GM19099 (cell line): ENCODE results near the gene CCDC102B.

ENCODE experiments used
- POLR2A ChIP-seq: IDR thresholded peaks from 3 replicates; pipeline ENCODE4 v1.6.1; 2011; ENCODE audit warnings: low read depth; ENCODE audit not compliant: insufficient read length; ENCODE audit errors: extremely low read depth

Gene CCDC102B

GRCh38 chr18:68918216-68918615, 120.3 kb downstream of the CCDC102B start:
- no peak for TF ChIP-seq POLR2A

GRCh38 chr18:68919900-68920299, 122.0 kb downstream of the CCDC102B start:
- no peak for TF ChIP-seq POLR2A

- no peak for TF ChIP-seq POLR2A
Measured at GRCh38 chr18:68922392-68922791, 124.5 kb downstream of the CCDC102B start.

GRCh38 chr18:68925268-68925667, 127.4 kb downstream of the CCDC102B start:
- TF ChIP-seq POLR2A = no peak

- no peak for TF ChIP-seq POLR2A
Measured at GRCh38 chr18:68928762-68929675, 131.1 kb downstream of the CCDC102B start.

GRCh38 chr18:68935686-68936085, 137.8 kb downstream of the CCDC102B start:
- no peak for TF ChIP-seq POLR2A

- TF ChIP-seq POLR2A = no peak
Measured at GRCh38 chr18:68937029-68937599, 139.2 kb downstream of the CCDC102B start.

GRCh38 chr18:68940039-68940438, 142.2 kb downstream of the CCDC102B start:
- no peak for TF ChIP-seq POLR2A

- TF ChIP-seq POLR2A = no peak
Measured at GRCh38 chr18:68940754-68941153, 142.9 kb downstream of the CCDC102B start.

- TF ChIP-seq POLR2A = no peak
Measured at GRCh38 chr18:68942230-68942629, 144.3 kb downstream of the CCDC102B start.

- no peak for TF ChIP-seq POLR2A
Measured at GRCh38 chr18:68944330-68944729, 146.4 kb downstream of the CCDC102B start.

- TF ChIP-seq POLR2A = no peak
Measured at GRCh38 chr18:68944826-68945225, 146.9 kb downstream of the CCDC102B start.

GRCh38 chr18:68948622-68949021, 150.7 kb downstream of the CCDC102B start:
- TF ChIP-seq POLR2A = no peak

GRCh38 chr18:68954738-68955137, 156.9 kb downstream of the CCDC102B start:
- TF ChIP-seq POLR2A = no peak

GRCh38 chr18:68956650-68957049, 158.8 kb downstream of the CCDC102B start:
- no peak for TF ChIP-seq POLR2A

GRCh38 chr18:68960355-68960754, 162.5 kb downstream of the CCDC102B start:
- no peak for TF ChIP-seq POLR2A

GRCh38 chr18:68962623-68963022, 164.7 kb downstream of the CCDC102B start:
- no peak for TF ChIP-seq POLR2A

GRCh38 chr18:68965817-68966216, 167.9 kb downstream of the CCDC102B start:
- no peak for TF ChIP-seq POLR2A
